HG03460 (cell line): ENCODE results near the gene DDB1.
A peak's percentile ranks its signal among the peaks of the same experiment; 100 is the strongest.

ENCODE experiments used
- ATAC-seq: cut with Tn5 transposase; IDR thresholded peaks from one replicate; pipeline ENCODE4 v1.9.1; 2021; ENCODE audit not compliant: unreplicated experiment

The DDB1 gene

DNA sequence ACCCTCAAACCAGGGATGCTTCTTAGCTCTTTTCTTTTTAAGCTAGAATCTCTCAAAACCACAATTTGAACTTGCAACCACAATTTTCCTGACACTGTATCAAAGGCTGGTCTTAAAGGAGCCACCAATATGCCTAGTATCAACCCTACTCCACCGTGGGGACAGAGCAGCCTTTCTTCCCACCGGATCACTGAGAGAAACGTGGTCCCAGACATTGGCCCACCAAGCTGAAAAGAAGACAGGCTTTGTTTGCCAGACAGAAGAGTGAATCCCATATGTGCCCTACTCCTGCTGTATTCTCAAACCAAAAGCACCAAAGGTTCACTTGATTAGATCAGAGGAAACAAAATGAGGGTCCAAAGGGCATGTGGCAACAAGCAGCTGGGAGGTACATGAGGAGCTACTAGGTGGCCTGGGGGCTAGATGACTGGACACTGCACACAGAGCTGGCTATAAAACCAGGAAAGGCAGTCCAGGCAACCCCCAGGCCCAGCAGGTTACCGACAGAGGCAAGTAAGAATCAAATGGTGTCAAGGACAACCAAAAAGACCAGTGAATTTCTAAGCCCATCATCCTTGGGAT lies 34.2 kb downstream of the DDB1 start:
- no peak for ATAC-seq

DNA sequence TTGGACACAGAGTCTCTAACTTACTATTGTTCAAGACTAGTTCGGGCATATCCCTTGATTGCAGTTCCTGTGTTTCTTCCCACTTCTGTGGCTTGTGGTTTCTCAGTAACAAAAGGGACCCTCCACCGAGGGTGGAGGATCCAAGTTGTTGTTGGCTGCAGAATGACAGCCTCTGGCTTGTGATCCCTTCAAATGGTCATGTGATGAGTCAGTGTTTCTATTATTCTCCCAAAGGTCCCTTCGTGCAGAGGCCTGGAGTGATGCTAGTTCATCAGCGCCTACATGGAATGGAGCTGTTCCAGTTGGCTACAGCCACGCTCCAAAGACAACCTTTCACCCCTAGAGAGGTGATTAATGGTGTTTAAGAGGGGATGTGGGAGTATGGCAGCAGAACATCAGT lies 35.2 kb downstream of the DDB1 start:
- no peak for ATAC-seq

DNA sequence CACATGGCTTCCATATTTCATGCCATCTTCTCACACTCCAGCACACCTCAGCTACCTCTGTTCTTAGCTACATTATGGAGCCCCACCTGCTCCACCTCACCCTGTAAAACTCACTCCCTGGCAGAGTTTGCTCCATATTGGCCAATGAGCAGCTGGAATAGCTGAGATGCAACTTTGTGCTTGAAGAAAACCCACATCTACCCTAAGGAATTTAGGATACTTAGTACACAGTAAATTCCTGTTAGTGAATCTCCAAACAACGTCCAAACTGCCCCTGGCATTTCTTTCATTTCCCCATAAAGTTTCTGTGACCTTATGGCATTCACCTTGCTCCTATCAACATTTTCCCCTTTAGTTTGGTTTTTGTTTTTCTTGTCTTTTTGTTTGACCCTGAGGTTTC lies 35.6 kb downstream of the DDB1 start:
- no peak for ATAC-seq

DNA sequence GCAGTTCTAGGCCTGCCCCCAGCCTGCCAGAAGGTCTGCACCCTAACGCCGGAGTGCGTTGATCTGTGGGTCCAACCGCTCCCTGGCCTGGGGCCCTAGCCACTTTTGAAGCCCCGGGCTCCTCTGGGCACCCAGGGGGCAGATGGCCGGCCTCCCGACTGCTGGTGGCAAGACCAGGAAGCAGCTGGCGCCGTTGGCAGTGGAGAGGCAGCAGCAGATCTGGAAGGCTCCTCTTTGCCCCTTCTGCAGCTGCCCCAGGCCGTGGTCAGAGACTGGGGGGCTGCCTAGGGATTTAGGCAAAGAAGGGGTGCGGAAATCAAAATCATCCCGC lies 37.3 kb downstream of the DDB1 start:
- no peak for ATAC-seq

DNA sequence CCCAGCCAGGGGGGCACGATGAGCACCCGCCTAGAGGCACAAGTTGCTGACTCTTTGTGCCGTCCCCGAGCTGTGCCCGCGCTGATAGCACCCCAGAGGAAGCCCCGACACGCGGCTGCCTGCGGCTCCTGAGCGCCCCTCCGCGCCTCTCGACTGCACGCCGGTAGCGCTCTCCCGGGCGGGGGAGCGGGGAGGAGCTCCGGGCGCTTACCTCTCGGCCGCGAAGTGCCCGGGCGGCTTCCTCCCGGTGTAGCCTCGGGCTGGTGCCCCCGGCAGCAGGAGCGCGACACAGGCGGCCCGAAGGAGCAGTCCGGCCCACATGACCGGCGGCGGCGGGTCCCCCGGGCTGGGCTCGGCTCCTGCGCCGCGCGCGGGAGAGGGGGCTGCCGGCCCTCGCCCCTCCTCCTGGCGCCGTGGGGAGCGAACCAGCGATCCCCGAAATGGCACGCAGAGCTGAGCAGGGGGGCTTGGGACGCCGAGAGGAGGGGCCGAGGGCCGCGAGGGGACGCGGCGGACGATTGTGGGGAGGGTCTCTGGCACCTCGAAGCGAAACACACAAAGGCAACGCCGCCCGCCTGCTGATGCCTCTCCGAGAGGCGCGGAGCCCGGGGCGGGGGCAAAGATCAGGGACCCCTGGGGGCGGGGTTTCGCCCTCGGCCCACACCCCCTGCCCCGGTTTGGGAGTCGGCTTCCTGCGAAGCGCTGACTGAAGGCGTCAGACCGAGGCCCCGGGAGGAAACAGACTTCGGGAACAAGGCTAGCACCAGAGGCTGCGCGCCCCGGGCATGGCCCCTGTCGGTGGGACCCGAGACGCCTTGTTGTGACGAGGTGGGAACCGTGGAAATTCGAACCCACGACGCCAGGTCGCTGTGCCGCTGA lies 37.9 kb downstream of the DDB1 start, which contains the start of gene VWCE:
Gene VWCE (minus strand): TSS at position 600 of the 879 bp plus-strand sequence. CDS start 279 bp downstream, at position 321.
- peak; percentile 80 for ATAC-seq

GRCh38 chr11:61293867-61294716 lies 38.8 kb downstream of the DDB1 start:
- peak; percentile 33 for ATAC-seq

DNA sequence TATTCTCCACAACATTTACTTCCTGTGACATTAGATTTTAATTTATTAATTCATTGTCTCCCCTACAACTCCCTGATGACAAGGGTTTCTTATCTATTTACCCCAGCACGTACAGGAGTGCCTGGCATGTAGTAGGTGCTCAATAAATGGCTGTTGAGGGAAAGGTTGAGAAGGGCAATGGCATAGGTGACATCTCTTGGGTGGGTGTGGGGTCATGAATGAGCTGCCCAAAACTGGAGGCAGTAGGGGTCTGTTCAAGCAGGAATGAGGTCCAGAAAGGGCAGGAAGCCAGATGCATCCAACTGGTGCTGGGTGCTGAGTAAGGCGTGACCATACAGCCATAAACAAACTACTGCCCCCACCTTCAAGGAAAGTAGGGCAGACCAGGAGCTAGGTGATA lies 40.5 kb downstream of the DDB1 start:
- no peak for ATAC-seq

- ATAC-seq: no peak
Measured at GRCh38 chr11:61290905-61291690, 41.8 kb downstream of the DDB1 start.

GRCh38 chr11:61287338-61287977 lies 45.4 kb downstream of the DDB1 start:
- no peak for ATAC-seq

DNA sequence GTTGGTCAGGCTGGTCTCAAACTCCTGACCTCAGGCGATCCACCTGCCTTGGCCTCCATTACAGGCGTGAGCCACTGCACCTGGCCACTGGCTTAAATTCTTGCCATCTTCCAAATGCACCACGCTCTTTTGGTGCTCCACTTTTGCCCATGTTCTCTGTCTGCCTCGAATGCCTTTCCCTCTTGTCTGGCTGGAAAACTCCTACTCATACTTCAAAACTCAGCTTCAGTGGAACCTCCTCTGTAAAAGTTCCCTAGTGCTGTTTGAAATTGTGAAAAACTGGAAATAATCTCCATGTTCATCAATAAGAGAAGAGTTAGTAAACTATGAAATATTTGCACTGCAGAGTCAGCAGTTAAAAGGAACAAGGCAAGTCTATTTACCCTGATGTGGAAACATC lies 49.3 kb downstream of the DDB1 start:
- ATAC-seq: no peak

DNA sequence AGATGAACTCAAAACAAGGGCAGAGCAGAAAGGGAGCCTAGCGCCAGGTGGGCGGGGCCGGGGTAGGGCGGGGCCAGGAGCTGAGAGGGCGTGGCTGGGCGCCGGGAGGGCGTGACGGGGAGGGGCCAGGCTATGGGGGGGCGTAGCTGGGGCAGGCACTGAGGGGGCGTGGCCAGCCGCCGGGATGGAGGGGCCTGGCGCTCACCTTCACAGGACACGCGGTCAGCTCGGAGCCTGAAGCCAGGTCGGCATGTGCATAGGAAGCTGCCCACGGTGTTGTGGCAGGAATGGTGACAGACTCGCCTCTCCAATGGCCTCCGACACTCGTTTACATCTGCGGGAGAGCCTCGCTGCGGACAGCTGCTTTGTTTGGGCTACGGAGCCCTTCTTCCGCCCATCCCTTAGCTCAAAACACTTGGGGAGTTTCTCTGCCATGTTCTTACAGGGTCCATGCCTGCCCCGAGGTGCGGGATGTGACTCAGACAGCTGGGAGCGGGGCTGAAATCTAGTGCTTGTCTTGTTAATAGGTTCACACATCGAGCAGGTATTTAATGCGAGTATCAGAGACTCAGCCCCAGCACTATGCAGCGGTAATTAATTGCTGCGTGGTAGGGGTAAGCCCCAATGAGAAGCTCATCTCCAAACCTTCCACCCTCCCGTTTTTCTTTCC lies 51.2 kb downstream of the DDB1 start:
- no peak for ATAC-seq

DNA sequence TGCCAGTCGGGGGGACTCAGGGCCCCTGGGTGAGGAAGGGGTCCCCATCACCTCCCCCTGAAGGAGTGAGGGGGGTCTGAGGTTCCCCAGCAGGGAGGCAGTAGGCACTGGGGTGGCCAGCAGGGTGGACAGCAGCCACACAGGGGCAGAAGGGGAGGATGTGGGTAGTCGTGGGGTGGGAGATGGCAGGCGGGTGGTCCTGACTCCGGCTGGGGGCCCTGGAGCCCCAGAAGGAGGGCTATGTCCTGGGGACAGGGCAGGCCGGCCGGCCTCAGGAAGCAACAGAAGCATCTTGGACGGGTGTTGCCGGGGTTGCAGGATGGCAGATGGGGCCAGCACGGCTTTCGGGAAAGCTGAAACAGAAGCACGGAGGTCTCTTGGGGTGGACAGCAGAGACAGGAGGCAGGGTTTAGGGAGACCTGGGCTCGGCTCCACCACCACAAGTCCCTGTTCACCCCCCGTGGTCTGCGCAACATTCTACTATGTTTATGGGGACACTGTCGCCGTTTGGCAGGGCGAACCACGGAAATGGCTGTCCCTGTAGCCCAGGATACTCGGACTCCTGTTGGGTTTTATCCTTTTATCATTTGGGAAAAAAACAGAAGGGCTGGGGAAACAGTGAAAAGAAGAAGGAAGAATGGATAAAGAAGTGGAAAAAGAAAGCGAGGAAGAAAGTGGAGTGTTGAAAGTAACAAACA lies 51.9 kb downstream of the DDB1 start:
- ATAC-seq: no peak

DNA sequence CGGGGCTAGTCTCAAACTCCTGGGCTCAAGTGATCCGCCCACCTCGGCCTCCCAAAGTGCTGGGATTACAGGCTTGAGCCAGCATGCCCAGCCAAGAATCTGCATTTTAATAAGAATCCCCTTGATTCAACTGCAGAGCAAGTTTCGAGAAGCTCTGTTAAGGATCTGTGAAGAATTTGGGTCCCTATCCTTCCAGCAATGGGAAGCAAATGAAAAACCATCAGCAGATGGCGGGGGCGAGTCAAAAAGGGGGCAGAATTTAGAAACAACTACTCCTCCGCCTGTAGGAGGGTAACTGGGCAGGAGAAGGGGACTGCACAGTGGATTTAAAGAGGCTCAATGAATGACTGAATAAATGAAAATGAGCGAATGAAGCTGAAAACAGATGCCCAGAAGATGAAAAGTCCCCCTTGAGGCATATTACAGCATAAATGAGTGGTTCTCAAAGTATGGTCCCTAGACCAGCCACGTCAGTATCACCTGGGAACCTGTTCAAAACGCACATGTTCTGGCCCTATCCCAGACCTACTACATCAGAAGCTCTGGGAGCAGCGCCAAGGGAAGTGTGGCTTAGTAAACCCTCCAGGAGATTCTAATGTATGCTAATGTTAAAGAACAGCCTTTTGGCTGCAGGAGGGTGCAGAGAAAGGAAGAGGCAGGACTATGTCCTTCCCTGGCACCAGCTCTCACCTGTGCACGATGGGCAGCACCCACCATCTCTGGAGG lies 52.8 kb downstream of the DDB1 start:
- ATAC-seq: no peak

DNA sequence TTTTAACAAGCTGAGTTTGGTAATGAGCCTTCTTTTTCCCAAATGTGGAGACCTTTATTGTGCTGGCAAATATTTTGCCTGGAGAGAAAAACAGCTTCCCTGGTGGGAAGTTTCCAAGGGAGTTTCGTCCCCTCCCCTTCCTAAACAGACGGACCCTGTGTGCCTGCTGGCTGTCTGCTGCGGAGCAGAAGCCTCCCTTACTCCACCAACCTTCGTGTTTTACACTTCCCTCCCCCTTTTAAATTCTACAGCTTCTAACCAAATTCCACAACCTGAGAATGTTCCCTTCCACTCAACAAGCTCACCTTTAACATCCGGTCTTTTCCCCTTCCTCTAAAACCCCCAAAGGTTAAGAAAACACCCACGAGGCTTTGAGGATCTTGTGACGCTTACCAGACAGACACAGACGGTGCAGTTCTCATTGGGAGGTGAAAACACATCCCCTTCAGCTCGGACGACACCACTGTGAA lies 54.9 kb downstream of the DDB1 start:
- no peak for ATAC-seq

- ATAC-seq: no peak
Measured at GRCh38 chr11:61277186-61278000, 55.5 kb downstream of the DDB1 start.

GRCh38 chr11:61275191-61275590 lies 57.7 kb downstream of the DDB1 start:
- ATAC-seq: no peak

GRCh38 chr11:61274084-61274483 lies 58.8 kb downstream of the DDB1 start:
- ATAC-seq: no peak
